Measurements from ENCODE around the gene AIFM2. TPM values are rescaled to one million over a fixed set of nuclear protein-coding genes. Genes with fewer than 3 reads are reported as not detected.

AIFM2 gene
- polyA plus RNA-seq, 5 donors, result 5.1 to 7.7 (median 6.4) TPM

Other genes with a start within 250 kb of the AIFM2 start
- gene MACROH2A2, start 80.0 kb downstream of the AIFM2 start, polyA plus RNA-seq (ENCODE audit: insufficient read depth in 1 of 5, insufficient read length in 5 of 5, low replicate concordance in 1 of 5), result 10 to 100 TPM; 69.3 to 78.0 (median 71.6) TPM
- gene TYSND1, start 13.9 kb upstream of the AIFM2 start, polyA plus RNA-seq (ENCODE audit: insufficient read depth in 1 of 5, insufficient read length in 5 of 5, low replicate concordance in 1 of 5), result 10 to 100 TPM in 4 of 5 donors, 1 to 10 TPM in 1; 8.6 to 13.1 (median 12.0) TPM
- 100 to 1,000 TPM; 105 to 143 (median 124) TPM for gene SAR1A, start 37.7 kb upstream of the AIFM2 start, polyA plus RNA-seq (ENCODE audit: insufficient read depth in 1 of 5, insufficient read length in 5 of 5, low replicate concordance in 1 of 5)
- gene PPA1, start 100.6 kb upstream of the AIFM2 start, polyA plus RNA-seq (ENCODE audit: insufficient read depth in 1 of 5, insufficient read length in 5 of 5, low replicate concordance in 1 of 5), result 100 to 1,000 TPM; 111 to 148 (median 121) TPM
- under 1 TPM; 0.22 to 0.66 (median 0.44) TPM for gene NPFFR1, start 151.2 kb upstream of the AIFM2 start, polyA plus RNA-seq (ENCODE audit: insufficient read depth in 1 of 5, insufficient read length in 5 of 5, low replicate concordance in 1 of 5)
- gene LRRC20, start 249.8 kb upstream of the AIFM2 start, polyA plus RNA-seq (ENCODE audit: insufficient read depth in 1 of 5, insufficient read length in 5 of 5, low replicate concordance in 1 of 5), result 10 to 100 TPM; 12.6 to 16.8 (median 12.8) TPM

Data from right lung (tissue), 5 donors.